GM12878 (cell line): Measurements from ENCODE around the gene TBC1D2B. TPM values are rescaled to one million over a fixed set of nuclear protein-coding genes. Genes with fewer than 3 reads are reported as not detected.

Experiments used
- ATAC-seq: fragments of 200-7000 bp; cut with Tn5 transposase; 3 replicates; pipeline ENCODE4 v1.9.1; 2020; ENCODE audit warnings: mild to moderate bottlenecking, moderate library complexity
- BruUV-seq: library from RNA; stranded (reverse); fragments of 400-500 nt; replicated peaks from 2 replicates; lab custom pipeline; 2021; lab: Mats Ljungman, UMichigan
- CTCF ChIA-PET: fragments of 300-600 bp; sonication (Branson Sonifier 250); formaldehyde crosslinking; extraction: SDS; loops from one replicate; lab custom pipeline; 2021; ENCODE audit warnings: inconsistent platforms; lab: Yijun Ruan, JAX
- POLR2A ChIA-PET: fragments of 350-600 bp; formaldehyde crosslinking; extraction: SDS; loops from one replicate; lab custom pipeline; 2021; ENCODE audit warnings: inconsistent platforms; lab: Charles Lee
- RAD21 ChIA-PET: fragments of 300-600 bp; sonication (Branson Sonifier 250); formaldehyde crosslinking; loops from one replicate; lab custom pipeline; 2023; ENCODE audit warnings: antibody characterized with exemption; ENCODE audit not compliant: unreplicated experiment; lab: Charles Lee
- SMC1A ChIA-PET: fragments of 300-600 bp; sonication (Branson Sonifier 250); formaldehyde crosslinking; loops from one replicate; lab custom pipeline; 2023; ENCODE audit not compliant: unreplicated experiment, uncharacterized antibody; lab: Charles Lee
- DNase-seq: peaks from one replicate; pipeline ENCODE4 v3.0.0-alpha.2; 2011; ENCODE audit warnings: low read depth, low spot score
- FAIRE-seq: peaks from 3 replicates; lab custom pipeline; 2011; peaks lifted over from hg19 to GRCh38; lab: Jason Lieb, UNC
- H2AFZ ChIP-seq: 2 replicates; pipeline ENCODE4 v1.6.0; 2011; ENCODE audit warnings: low read depth, low read length, control low read depth; ENCODE audit not compliant: control insufficient read depth
- H3K27ac ChIP-seq: 2 replicates; pipeline ENCODE4 v1.5.1; 2011; ENCODE audit warnings: control low read depth; ENCODE audit not compliant: control insufficient read depth, insufficient read depth
- H3K27me3 ChIP-seq, 2 experiments: replicated peaks in 1 of 2; 2 replicates each; pipeline versions ENCODE4 v1.6.0 to v1.6.1; 2011; ENCODE audit warnings: low read length in 1 of 2; ENCODE audit not compliant: control insufficient read depth in 2 of 2, insufficient read depth in 2 of 2
- H3K36me3 ChIP-seq, 2 experiments: 2 replicates each; pipeline ENCODE4 v1.5.1; 2011; ENCODE audit warnings: low read length in 1 of 2; ENCODE audit not compliant: control insufficient read depth in 2 of 2, insufficient read depth in 2 of 2
- H3K4me1 ChIP-seq: 2 replicates; pipeline ENCODE4 v1.6.1; 2011; ENCODE audit warnings: mild to moderate bottlenecking, low read length, moderate library complexity, mixed read lengths; ENCODE audit not compliant: control insufficient read depth, insufficient read depth
- H3K4me2 ChIP-seq: 2 replicates; pipeline ENCODE4 v1.6.0; 2011; ENCODE audit warnings: control low read depth; ENCODE audit not compliant: control insufficient read depth, insufficient read depth
- H3K4me3 ChIP-seq: fragments of 200-600 bp; sonication (generic); 2 replicates; pipeline ENCODE4 v1.5.1; 2016
- H3K79me2 ChIP-seq: 2 replicates; pipeline ENCODE4 v1.6.0; 2011; ENCODE audit warnings: low read length; ENCODE audit not compliant: control insufficient read depth, insufficient read depth
- H3K9ac ChIP-seq: 2 replicates; pipeline ENCODE4 v1.8.0; 2011; ENCODE audit warnings: low read length, control low read depth, mixed read lengths; ENCODE audit not compliant: control insufficient read depth, insufficient read depth
- H3K9me3 ChIP-seq: replicated peaks from 3 replicates; pipeline ENCODE4 v1.5.1; 2011; ENCODE audit warnings: mild to moderate bottlenecking, low read length; ENCODE audit not compliant: control insufficient read depth, insufficient read depth
- H4K20me1 ChIP-seq: 2 replicates; pipeline ENCODE4 v1.6.0; 2011; ENCODE audit not compliant: control insufficient read depth, insufficient read depth
- HDAC2 ChIP-seq: fragments of 200-600 bp; sonication (generic); IDR thresholded peaks from 2 replicates; pipeline ENCODE4 v1.6.1; 2017
- IKZF1 ChIP-seq: fragments of 450-650 bp; conservative IDR thresholded peaks from 2 replicates; pipeline ENCODE4 v1.6.1; 2017; ENCODE audit warnings: antibody characterized with exemption, mild to moderate bottlenecking
- RAD21 ChIP-seq: IDR thresholded peaks from 2 replicates; pipeline ENCODE4 v1.6.1; 2011; ENCODE audit warnings: mild to moderate bottlenecking, low read depth, low read length, moderate library complexity; ENCODE audit not compliant: insufficient read depth
- RUNX3 ChIP-seq: IDR thresholded peaks from 2 replicates; pipeline ENCODE4 v1.6.1; 2012; ENCODE audit warnings: low read length, inconsistent platforms
- SMAD5 ChIP-seq: IDR thresholded peaks from 2 replicates; pipeline ENCODE4 v1.6.1; 2016; ENCODE audit warnings: antibody characterized with exemption, low read depth
- SMARCA5 ChIP-seq: fragments of 450-650 bp; IDR thresholded peaks from 2 replicates; pipeline ENCODE4 v1.6.1; 2017; ENCODE audit warnings: mild to moderate bottlenecking
- SMC3 ChIP-seq: IDR thresholded peaks from 2 replicates; pipeline ENCODE4 v1.6.1; 2011; ENCODE audit warnings: low read length, improper control_type of control experiment, borderline replicate concordance
- WGBS: methylation state at CpG from one replicate; pipeline ENCODE4 v1.1.6; 2016; ENCODE audit warnings: low lambda C conversion rate; ENCODE audit not compliant: insufficient replicate concordance, insufficient coverage; ENCODE audit errors: missing lambda C conversion rate; 5-methylcytosine and 5-hydroxymethylcytosine counted together
- in situ Hi-C: fragments of 300-500 bp; cut with MboI; formaldehyde crosslinking; loops from 9 replicates; pipeline ENCODE4 v1.14.3; 2018; ENCODE audit warnings: mixed read lengths
- intact Hi-C: fragments of 100-400 bp; cut with micrococcal nuclease; formaldehyde crosslinking; loops from one replicate; pipeline ENCODE4 v1.14.2; 2022; ENCODE audit not compliant: unreplicated experiment
- polyA plus RNA-seq, 11 experiments: library from polyadenylated mRNA; depleted of rRNA in 4 of 11; unstranded in 6 of 11; stranded (reverse) in 5 of 11; fragments of >200 nt; fragmentation: Nextera tagmentation in 4 of 11; fragmentation: Illumina TruSeq in 1 of 11; extraction: Ambion mirVana in 4 of 11; extraction: Trizol in 1 of 11; gene quantifications; 1 replicate in 1 of 11; 2 replicates in 10 of 11; pipeline versions ENCODE4 v1.2.1 to v1.2.3, GENCODE V29; 2011 to 2016; ENCODE audit warnings: inconsistent platforms in 2 of 11, missing spikeins in 2 of 11, low read depth in 1 of 11
- total RNA-seq, 4 experiments: library from RNA; depleted of rRNA in 3 of 4; stranded (reverse); fragments of >200 nt in 3 of 4; fragmentation: Illumina TruSeq in 1 of 4; extraction: Trizol in 1 of 4; gene quantifications; 2 replicates each; pipeline versions ENCODE4 v1.2.1 to v1.2.3, GENCODE V29; 2013 to 2021
- TF ChIP-seq, protein P1 (sequence below), 3 experiments: IDR thresholded peaks in 2 of 3; conservative IDR thresholded peaks in 1 of 3; 2 replicates each; pipeline ENCODE4 v1.5.1; 2011; ENCODE audit warnings: low read depth in 3 of 3, low read length in 3 of 3, mild to moderate bottlenecking in 3 of 3, control low read depth in 2 of 3, moderate library complexity in 2 of 3, inconsistent platforms in 1 of 3, mixed read lengths in 1 of 3; ENCODE audit not compliant: control insufficient read depth in 2 of 3, insufficient read depth in 1 of 3; ENCODE audit errors: extremely low read depth in 1 of 3

TBC1D2B gene
- total and polyA plus RNA-seq, 10 of the 15 experiments (the other 5 are each of a cell fraction or from before 2014, with no cell fraction given) = 1.3 to 53.4 (median 19.4) TPM

DNA sequence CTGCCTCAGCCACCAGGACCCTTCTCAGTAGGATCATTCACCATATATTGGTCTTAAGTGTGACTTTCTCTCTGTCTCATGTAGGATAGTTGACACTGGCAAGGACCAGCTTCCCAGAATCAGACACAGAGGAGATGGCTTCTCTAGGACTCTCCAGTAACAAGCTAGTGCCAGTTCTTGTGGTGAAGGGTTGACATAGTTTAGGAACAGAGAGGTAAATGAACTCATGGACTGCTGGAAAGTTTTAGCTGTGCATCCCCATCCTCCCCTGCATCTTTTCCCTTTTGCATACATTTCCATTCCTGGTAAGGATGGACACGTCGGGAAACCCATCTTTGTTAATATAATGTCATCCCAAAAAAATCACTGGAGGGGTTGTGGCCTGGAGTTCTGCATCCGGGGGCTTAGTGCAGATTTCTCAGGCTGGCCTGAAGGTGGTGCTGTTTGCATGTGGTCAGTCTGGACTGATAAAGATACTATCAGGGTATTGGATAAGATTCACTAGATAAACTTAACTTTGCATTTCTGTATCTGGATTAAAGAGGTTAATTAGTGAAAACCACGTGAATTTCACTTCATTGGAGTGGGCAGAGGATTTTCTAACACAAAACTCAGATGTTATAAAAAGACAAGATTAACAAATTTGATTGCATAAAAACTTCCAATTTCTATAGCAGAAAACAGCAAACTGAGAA lies 110.8 kb downstream of the TBC1D2B start:
- SMC1A ChIA-PET = interaction anchor here (0.8 to 5.7 kb wide), 16 partner anchors 53 to 229 kb away, joined by 3 to 184 read pairs (median 6); partner anchors contain the start of gene TBC1D2B
- H2AFZ ChIP-seq = no peak overlapping the region
- BruUV-seq = no TSS peak
- RAD21 ChIA-PET = interaction anchor here (0.9 to 5.9 kb wide), 10 partner anchors 37 to 259 kb away, joined by 3 to 157 read pairs (median 4); partner anchors contain the start of gene TBC1D2B
- TF ChIP-seq SMC3 = peak; percentile 73; the same call in 1 of the 2 replicates
- 0 out of 2 replicates have a peak, but pooled peaks have one; percentile 11 for TF ChIP-seq SMARCA5
- TF ChIP-seq SMAD5 = no peak
- peak; percentile 86 for TF ChIP-seq RAD21
- TF ChIP-seq IKZF1 = 0 out of 2 replicates have a peak, but pooled peaks have one; percentile 14
- TF ChIP-seq RUNX3 = peak; percentile 55
- TF ChIP-seq, protein P1, sequence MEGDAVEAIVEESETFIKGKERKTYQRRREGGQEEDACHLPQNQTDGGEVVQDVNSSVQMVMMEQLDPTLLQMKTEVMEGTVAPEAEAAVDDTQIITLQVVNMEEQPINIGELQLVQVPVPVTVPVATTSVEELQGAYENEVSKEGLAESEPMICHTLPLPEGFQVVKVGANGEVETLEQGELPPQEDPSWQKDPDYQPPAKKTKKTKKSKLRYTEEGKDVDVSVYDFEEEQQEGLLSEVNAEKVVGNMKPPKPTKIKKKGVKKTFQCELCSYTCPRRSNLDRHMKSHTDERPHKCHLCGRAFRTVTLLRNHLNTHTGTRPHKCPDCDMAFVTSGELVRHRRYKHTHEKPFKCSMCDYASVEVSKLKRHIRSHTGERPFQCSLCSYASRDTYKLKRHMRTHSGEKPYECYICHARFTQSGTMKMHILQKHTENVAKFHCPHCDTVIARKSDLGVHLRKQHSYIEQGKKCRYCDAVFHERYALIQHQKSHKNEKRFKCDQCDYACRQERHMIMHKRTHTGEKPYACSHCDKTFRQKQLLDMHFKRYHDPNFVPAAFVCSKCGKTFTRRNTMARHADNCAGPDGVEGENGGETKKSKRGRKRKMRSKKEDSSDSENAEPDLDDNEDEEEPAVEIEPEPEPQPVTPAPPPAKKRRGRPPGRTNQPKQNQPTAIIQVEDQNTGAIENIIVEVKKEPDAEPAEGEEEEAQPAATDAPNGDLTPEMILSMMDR (IDR thresholded peaks at IDR 0.05 in 2 of 3, conservative IDR thresholded peaks at IDR 0.05 in 1 of 3; ENCODE audit: control insufficient read depth in 2 of 3, extremely low read depth in 1 of 3, insufficient read depth in 1 of 3, low read depth in 3 of 3, low read length in 3 of 3) = peak; percentile 83 to 85 (median 84)
- TF ChIP-seq HDAC2 = no peak
- no peaks in the 10 kb centered on the region for H3K79me2 ChIP-seq
- H3K9ac ChIP-seq = no peak overlapping the region
- FAIRE-seq = peak; percentile 88
- H3K4me3 ChIP-seq = no peak overlapping the region
- intact Hi-C loops (loop anchor here (1.0 to 5.0 kb wide), 3 partner anchors 36 to 142 kb away; no protein-coding TSS in a partner anchor), in situ Hi-C loops (loop anchor here (5.0 kb wide), 2 partner anchors 141 to 231 kb away; no protein-coding TSS in a partner anchor)
- peaks cover 6% of the 10 kb centered on the region; the same call in 1 of the 2 replicates for H3K4me1 ChIP-seq
- no peaks in the 10 kb centered on the region for H3K27me3 ChIP-seq
- POLR2A ChIA-PET = no interaction called here
- no peak for DNase-seq
- H3K27ac ChIP-seq = no peak overlapping the region
- no peaks in the 10 kb centered on the region for H4K20me1 ChIP-seq
- H3K36me3 ChIP-seq = no peaks in the 10 kb centered on the region
- CTCF ChIA-PET = interaction anchor here (0.6 to 6.1 kb wide), 40 partner anchors 9 to 441 kb away, joined by 3 to 327 read pairs (median 5); partner anchors contain the start of genes CIB2 and SH2D7
- H3K4me2 ChIP-seq = no peak overlapping the region
- ATAC-seq = peak; percentile 96
- no peaks in the 10 kb centered on the region; the same call in 2 of the 3 replicates for H3K9me3 ChIP-seq
- 0% methylated on average over 4 of the region's 4 CpGs for WGBS
